GM18873 (cell line): Measurements from ENCODE around the gene LTC4S.
"Not testable (repeated sequence)": the region's sequence is repeated elsewhere in the genome, so short reads cannot be mapped to it uniquely, and the experiment has no call there.

Experiments used
- ATAC-seq: cut with Tn5 transposase; IDR thresholded peaks from one replicate; pipeline ENCODE4 v1.9.1; 2021; ENCODE audit warnings: mild to moderate bottlenecking, moderate library complexity, moderate number of reproducible peaks; ENCODE audit not compliant: unreplicated experiment, low FRiP score

Gene LTC4S, protein sequence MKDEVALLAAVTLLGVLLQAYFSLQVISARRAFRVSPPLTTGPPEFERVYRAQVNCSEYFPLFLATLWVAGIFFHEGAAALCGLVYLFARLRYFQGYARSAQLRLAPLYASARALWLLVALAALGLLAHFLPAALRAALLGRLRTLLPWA

DNA sequence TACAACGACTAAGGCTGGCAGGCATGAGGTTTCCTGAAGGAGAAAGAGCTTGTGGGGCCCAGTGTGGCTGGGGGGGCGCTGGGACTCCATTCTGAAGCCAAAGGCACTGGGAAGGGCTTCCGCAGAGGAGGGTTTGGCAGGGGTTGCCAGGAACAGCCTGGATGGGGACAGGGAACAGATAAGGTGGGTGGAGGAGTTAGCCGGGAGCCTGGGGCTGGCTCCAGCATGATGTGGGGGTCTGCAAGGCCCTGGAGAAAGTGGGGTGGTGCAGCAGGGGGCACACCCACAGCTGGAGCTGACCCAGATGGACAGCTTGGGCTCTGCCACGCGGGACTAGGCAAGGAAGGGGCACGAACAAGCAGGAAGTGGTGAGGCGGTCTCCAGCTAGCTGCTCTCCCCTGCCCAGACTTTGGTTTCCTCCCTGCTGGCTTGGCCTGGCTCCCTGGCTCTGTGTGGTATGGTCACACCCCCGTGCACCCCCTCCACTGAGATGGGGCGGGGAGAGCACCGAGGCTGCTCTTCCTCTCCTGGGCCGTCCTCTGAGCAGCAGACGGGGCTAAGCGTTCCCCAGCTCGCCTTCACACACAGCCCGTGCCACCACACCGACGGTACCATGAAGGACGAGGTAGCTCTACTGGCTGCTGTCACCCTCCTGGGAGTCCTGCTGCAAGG lies at the start of gene LTC4S:
Gene LTC4S, plus strand, starts transcription at position 519 of the 672 bp plus-strand sequence. Its CDS starts 95 bp downstream, at position 614.
- no peak for ATAC-seq

DNA sequence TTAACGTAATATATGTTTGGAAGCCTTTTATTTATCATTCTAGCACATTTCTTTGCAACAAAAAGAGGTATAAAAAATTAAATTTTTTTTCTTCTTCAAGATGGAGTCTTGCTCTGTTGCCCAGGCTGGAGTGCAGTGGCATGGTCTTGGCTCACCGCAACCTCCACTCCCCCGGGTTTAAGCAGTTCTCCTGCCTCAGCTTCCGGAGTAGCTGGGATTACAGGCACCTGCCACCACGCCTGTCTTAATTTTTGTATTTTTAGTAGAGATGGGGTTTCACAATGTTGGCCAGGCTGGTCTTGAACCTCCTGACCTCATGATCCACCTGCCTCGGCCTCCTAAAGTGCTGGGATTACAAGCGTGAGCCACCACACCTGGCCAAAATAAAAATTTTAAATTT lies 49.7 kb upstream of the LTC4S start:
- ATAC-seq, result not testable (repeated sequence)

DNA sequence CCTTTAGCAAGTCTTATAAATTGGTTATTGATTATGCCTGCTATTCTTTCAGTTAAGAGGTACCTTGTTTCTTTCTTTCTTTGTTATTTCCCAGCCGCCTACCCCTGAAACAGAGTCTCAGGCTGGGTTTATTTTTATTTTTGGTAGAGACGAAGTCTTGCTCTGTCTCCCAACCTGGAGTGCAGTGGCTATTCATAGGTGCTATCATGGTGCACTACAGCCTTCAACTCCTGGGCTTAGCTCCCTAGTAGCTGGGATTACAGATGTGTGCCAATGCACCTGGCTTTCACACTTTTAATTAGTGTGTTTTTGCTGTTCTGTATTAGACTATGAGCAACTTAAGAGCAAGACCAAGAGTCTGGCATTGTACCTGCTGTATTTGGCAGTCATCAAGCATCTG lies 46.9 kb upstream of the LTC4S start:
- ATAC-seq, result no peak

DNA sequence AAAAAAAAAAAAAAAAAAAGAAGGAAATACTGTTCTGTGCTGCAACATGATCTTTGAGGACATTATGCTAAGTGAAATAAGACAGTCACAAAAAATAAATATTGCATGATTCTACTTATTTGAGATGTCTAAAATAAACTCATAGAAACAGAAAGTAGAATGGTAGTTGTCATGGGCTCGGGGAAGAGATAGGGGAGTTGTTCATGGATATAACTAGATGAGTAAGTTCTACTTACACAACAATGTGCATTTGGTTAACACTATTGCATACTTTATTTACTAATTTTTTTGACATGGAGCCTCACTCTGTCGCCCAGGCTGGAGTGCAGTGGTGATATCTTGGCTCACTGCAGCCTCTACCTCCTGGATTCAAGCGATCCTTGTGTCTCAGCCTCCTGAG lies 46.0 kb upstream of the LTC4S start:
- ATAC-seq, result no peak

DNA sequence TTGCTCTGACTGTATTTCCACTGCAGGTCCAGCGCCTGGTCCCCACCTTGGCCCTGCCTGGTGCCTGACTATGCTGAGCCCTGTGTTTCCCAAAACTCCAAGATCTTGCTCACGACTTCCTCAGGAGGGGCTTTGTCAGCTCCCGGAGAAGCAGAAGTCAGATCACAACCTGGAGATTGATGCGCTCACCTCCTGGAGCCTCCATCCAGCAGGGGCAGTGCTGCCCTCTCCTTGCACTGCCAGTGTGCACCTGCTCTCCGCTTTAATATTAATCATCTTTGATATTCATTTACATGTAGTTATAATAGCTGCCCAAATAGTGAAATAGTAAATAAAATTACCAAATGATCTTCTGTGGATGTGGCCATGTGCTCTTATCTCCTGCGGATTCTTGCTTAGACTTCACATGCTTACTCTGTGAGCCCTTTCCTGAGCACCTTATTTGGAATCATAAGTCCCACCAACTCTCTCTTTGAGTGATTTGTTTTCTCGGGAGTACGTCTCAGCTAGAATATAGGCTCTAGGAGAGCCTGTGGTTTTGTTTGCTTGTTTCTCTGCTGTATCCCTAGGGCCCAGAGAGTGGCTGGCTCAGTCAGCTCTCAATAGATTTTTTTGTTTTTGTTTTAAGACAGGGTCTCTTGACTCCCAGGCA lies 43.8 kb upstream of the LTC4S start:
- no peak for ATAC-seq

DNA sequence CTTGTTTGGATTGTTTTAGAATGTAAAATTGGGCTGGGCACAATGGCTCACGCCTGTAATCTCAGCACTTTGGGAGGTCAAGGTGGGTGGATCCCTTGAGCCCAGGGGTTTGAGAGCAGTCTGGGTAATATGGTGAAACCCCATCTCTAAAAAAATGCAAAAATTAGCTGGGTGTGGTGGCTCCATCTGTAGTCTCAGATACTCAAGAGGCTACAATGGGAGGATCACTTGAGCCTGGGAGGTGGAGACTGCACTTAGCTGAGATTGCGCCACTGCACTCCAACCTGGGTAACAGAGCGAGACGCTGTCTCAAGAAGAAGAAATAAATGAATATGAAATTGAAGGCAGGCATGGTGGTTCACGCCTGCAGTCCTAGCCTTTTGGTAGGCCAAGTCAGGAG lies 39.8 kb upstream of the LTC4S start:
- no peak for ATAC-seq

DNA sequence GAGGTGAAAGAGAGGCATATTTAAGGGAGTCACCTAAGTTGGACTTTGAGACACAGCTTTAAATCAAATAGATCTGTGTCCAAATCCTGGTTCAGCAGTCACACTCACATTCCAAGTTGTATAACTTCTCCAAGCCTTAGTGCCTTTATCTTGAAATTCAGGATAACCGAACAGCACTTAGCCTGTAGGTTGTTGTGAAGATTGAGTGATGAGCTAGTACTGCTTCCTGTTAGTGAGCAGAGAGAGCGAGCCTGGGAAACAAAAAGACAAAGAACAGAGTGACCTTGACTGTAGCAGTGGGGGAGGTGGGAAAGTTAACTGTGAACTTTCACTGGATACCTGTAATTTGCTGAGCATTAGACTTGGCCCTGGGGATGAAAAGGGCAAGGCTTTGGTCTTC lies 38.8 kb upstream of the LTC4S start:
- ATAC-seq, result no peak

DNA sequence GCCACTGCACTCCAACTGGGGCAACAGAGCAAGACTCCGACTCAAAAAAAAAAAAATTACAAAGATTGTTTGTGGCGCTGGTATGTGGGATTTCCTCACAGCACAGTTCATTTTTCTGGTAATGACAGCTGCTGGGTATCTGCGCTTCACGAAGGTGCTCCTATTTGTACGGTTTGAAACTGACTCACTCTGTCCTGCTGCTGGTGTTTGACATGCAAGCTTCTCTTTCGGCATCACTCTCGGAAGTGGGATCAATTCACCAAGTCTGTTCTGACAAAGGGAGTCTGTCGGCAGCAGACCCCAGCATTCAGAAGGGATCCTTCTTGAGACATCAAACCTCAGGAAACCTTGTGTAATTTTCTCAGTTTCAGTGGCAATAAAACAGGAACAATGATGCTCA lies 34.8 kb upstream of the LTC4S start:
- ATAC-seq, result no peak

DNA sequence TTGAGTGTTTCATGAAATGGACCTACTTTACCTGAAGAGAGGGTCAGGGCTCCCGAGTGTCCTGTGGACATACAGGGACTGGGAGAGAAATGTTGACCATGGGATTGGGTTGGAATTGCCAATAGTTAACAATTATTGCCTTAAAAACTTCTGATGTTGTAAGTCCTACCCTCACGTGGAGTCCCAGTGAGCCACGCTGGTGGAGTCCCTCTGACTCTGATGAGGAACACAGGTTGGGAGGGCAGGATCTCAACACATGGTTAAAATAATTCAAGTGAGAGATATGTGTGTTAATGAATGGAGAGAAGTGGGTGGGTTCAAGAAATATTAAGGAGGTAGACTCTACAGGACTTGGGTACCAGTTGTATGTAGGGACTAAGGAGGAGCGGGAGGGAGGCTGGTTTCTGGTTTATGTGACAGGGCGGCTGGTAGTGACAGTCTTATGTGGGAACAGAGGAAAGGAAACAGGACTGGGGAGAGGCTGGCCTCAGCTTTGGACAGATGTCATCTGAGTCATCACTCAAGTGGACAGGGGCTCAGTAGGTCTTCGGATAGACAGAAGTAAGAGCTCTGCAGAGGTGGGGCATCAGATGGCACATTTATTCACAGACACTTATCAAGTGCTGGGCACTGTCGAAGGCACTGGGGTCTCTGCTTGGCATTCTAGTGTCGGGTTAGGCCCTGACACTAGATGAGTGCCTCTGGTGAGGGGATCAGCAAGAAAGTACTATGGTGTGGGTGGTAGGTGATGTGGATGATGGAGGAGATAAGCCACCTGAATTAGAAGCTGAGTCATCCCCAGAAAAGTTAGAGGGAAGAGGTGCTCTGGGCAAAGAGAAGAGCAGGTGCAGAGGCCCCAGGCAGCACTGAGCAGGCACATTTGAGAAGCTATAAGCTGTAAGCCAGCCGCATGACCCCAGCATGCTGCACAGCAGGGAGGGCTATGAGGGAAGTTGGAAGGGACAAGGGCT lies 33.9 kb upstream of the LTC4S start:
- no peak for ATAC-seq

DNA sequence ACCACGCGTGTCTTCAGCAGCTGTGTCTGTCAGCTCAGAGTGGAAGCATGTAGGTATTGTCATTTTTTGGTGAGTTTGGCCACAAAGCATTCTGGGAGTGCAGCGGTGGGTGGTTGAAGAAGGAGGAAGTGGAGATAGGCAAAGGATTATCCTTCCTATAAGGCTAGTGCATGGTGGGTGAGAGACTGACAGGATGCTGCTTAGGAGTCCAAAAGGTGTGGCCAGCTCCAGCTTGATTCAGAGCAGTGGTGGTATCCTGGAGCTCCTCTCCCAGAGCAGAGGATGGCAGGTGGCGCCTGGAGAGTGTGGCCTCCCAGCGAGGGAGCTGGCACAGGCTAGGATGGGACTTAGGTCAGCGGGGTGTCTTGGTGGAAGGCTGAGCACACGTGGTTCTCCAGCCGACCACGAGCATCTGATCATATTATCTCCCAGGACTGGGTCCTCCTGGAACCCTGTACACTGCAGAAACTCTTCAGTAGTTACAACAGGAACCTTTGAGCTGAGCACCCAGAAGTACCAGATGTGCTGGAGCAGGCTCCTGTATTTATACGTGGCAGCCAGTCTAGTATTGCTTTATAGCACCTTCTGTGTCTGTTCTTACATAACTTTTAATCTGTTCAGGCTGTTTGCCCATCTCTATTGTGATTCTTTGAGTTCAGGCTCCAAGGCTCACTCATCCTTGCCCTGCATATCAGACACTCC lies 31.6 kb upstream of the LTC4S start:
- no peak for ATAC-seq

DNA sequence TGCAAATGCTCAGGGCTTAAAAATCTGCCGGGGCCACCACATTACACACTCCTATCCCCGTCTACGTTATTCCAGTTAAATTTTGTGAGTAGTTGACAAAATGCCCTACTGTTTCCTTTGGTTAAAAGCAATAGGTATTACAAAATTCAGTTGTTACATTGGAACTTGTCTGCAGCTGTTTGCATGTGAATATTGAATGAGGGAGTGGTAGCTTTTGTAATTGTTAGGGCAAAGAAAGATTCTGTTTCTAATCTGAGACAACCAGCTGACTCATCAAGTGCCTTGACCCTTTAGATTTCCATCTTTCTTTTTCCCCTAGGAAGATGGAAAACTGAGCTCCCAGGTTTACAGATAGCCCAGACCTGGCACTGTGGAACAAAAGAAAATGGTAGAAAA lies 31.0 kb upstream of the LTC4S start:
- ATAC-seq, result no peak

DNA sequence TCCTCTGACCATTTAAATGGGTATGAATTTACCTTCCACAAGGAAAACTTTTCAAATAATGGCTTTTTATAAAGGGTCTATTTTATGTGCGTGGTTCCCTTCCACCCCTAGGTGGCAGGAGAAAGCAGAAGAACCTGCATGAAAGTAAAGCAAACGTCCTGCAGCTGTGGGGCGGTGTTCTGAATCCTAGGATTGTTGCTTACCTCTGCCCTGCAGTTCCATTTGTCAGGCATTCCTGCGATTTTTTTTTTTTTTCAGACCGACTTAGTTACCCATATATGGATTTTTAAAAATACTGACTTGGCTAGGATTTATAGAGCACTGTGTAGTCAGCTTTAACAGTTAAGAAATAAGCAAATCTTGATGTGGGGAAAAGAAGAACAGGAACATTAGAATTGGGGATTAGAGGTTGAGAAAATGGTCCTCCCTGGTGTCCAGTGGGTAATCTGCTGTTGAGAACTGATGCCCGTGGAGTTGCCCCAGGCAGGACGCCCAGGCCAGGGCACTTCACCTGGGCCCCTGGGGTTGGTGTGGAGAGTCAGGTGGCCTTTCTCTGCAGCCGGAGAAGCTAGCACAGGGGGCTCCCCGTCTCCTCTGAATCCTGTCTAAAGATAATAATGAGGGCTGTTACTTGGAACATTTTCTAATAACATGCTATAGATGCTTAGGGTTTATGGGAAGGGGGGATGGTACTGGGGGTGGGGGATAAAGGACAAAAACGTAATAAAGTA lies 30.4 kb upstream of the LTC4S start:
- no peak for ATAC-seq

DNA sequence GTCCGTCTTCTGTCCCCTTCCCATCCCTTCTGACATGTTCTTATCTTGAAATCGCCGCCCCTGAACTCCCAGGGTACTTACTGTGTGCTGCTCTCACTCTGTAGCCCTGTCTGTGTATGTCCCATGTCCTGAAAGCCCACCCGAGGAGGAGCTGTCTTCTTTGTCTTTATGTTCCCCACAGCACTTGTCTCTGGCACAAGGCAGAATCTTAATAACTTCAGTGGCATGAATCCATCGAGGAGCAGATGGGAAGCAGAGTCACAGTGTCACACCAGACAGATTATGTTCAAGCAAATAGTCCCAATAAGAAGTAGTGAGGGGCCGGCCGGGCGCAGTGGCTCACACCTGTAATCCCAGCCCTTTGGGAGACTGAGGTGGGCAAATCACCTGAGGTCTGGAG lies 29.7 kb upstream of the LTC4S start:
- ATAC-seq, result no peak

DNA sequence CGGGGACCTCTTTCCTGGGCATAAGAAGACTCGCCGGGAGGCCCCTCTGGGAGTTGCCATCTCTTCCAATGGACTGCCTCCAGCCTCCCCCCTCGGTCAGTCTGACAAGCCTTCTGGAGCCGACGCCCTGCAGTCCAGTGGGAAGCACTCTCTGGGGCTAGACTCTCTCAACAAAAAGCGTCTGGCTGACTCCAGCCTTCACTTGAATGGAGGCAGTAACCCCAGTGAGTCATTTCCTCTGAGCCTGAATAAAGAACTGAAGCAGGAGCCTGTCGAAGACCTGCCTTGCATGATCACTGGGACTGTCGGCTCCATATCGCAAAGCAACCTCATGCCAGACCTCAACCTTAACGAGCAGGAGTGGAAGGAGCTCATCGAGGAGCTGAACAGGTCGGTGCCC lies 28.4 kb upstream of the LTC4S start:
- no peak for ATAC-seq

DNA sequence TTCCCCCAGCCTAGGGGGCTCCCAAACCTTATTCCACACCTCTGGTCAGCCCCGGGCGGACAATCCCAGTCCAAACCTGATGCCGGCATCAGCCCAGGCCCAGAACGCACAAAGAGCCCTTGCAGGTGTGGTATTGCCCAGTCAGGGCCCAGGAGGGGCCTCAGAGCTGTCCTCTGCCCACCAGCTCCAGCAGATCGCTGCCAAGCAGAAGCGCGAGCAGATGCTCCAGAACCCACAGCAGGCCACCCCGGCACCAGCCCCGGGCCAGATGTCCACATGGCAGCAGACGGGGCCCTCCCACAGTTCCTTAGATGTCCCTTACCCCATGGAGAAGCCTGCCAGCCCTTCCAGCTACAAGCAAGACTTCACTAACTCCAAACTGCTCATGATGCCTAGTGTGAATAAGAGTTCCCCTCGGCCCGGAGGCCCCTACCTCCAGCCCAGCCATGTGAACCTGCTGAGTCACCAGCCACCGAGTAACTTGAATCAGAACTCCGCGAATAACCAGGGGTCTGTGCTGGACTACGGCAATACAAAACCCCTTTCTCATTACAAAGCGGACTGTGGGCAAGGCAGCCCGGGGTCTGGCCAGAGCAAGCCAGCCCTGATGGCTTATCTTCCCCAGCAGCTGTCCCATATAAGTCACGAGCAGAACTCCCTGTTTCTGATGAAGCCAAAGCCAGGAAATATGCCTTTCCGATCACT lies 27.6 kb upstream of the LTC4S start:
- ATAC-seq, result no peak

DNA sequence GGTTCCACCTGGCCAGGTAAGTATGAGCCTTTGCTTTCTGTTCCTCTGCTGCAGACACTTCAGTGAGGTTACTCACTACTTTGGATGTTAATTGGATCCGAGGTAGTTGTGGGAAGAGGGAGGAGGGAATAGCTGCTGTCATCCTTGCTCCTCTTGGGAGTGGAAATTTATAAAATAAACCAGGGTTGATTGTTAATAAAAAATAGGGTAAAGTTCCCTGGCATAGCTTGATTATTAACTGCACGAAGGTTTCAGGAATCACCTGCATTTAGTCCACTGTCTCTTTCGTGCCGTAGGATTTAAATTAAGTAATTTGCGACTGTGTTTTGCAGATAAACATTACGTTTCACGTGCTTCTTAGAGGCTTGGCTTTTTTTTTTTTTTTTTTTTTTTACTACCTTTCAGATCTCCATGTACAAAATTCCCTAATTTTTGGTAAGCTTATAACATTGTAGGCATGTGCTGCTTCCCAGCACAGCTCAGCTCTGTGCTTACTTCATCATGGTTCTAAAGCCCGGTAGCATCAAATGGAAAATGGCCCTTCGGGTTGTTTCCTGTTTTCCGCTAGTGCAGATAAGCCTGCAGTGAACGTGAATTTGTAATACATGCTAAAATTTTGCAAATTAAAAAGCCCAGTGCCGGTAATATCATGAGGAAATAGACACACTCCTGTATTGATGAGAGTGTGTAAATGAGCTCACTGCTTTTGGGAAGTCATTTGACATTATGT lies 26.9 kb upstream of the LTC4S start:
- no peak for ATAC-seq

DNA sequence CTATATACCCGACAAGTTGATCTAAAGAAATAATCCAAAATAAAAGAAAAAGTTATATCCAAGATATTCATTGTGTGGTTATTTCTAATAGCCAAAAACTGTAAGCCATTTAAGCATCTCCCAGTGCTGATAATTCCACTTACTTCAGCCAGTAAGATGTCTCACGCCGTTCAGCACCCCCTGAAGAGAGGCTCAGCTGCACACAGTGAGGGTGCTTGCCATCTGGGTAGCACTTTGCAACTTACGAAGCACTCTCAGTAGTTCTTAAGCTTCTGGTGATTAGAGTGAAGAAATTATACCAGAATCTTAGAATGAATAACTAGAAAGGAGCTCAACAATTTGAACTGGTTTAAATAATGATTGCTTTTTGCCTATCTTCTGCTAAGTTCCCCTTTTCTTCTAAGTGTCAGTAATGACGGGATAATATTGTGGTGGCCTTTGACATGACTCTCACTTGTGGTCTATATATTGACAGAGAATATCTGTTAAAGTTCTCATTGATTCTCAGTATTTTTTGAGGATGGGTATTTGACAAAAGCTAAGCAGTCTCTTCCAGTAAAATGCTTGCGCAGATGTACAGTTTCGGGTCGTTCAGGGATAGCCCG lies 26.2 kb upstream of the LTC4S start:
- ATAC-seq, result no peak
